Liver (tissue), 9 donors: Measurements from ENCODE around the gene VAC14. TPM values are rescaled to one million over a fixed set of nuclear protein-coding genes. Genes with fewer than 3 reads are reported as not detected.

Experiments
- DNase-seq: peaks from one replicate; pipeline ENCODE4 v3.0.0-alpha.2; 2017; ENCODE audit warnings: low spot score
- H3K27ac ChIP-seq, 2 donors: one replicate each; pipeline ENCODE4 v1.7.0; 2013; ENCODE audit warnings: inconsistent platforms in 2 of 2, low read length in 2 of 2, control low read depth in 1 of 2, low read depth in 1 of 2, mild to moderate bottlenecking in 1 of 2
- H3K27me3 ChIP-seq, 4 donors: one replicate each; pipeline versions ENCODE4 v1.6.1 to v1.7.0; 2013; ENCODE audit warnings: low read length in 3 of 4, inconsistent platforms in 1 of 4, mild to moderate bottlenecking in 1 of 4, moderate library complexity in 1 of 4; ENCODE audit not compliant: control insufficient read depth in 4 of 4, insufficient read depth in 4 of 4
- H3K36me3 ChIP-seq, 4 donors: one replicate each; pipeline versions ENCODE4 v1.6.1 to v1.7.0; 2013; ENCODE audit warnings: low read length in 3 of 4, mild to moderate bottlenecking in 3 of 4, low read depth in 1 of 4, moderate library complexity in 1 of 4; ENCODE audit not compliant: control insufficient read depth in 4 of 4, insufficient read depth in 3 of 4
- H3K4me1 ChIP-seq, 4 donors: one replicate each; pipeline versions ENCODE4 v1.6.1 to v1.7.0; 2013; ENCODE audit warnings: low read length in 3 of 4, mild to moderate bottlenecking in 3 of 4, moderate library complexity in 1 of 4; ENCODE audit not compliant: control insufficient read depth in 4 of 4, insufficient read depth in 4 of 4
- H3K4me3 ChIP-seq, 3 donors: one replicate each; pipeline versions ENCODE4 v1.6.1 to v1.7.0; 2013; ENCODE audit warnings: low read length in 3 of 3, control low read depth in 1 of 3, low read depth in 1 of 3, mild to moderate bottlenecking in 1 of 3
- H3K9ac ChIP-seq, 2 donors: one replicate each; pipeline ENCODE4 v1.7.0; 2013; ENCODE audit warnings: low read length in 2 of 2, mild to moderate bottlenecking in 2 of 2, moderate library complexity in 2 of 2, control low read depth in 1 of 2, low read depth in 1 of 2
- H3K9me3 ChIP-seq, 4 donors: one replicate each; pipeline versions ENCODE4 v1.6.1 to v1.7.0; 2013; ENCODE audit warnings: low read length in 3 of 4; ENCODE audit not compliant: control insufficient read depth in 4 of 4
- ATF3 ChIP-seq: IDR thresholded peaks from 2 replicates; pipeline ENCODE4 v1.6.1; 2016; ENCODE audit warnings: antibody characterized with exemption
- CTCF ChIP-seq: fragments of 150-350 bp; IDR thresholded peaks from 2 replicates; pipeline ENCODE4 v1.5.1; 2017; ENCODE audit warnings: improper control_type of control experiment, low read depth, low read length; ENCODE audit not compliant: missing input control
- EGR1 ChIP-seq, 2 donors: IDR thresholded peaks; 2 replicates each; pipeline ENCODE4 v1.6.1; 2016 to 2018; ENCODE audit warnings: antibody characterized with exemption in 2 of 2, low read depth in 2 of 2
- FOXA1 ChIP-seq: IDR thresholded peaks from 2 replicates; pipeline ENCODE4 v1.6.1; 2016; ENCODE audit warnings: antibody characterized with exemption
- FOXA2 ChIP-seq: IDR thresholded peaks from 2 replicates; pipeline ENCODE4 v1.6.1; 2016; ENCODE audit warnings: antibody characterized with exemption
- GABPA ChIP-seq, 2 donors: IDR thresholded peaks in 1 of 2; conservative IDR thresholded peaks in 1 of 2; 2 replicates each; pipeline ENCODE4 v1.6.1; 2016; ENCODE audit warnings: antibody characterized with exemption in 2 of 2, mild to moderate bottlenecking in 1 of 2, moderate library complexity in 1 of 2
- HNF4A ChIP-seq, 2 donors: conservative IDR thresholded peaks; 2 replicates each; pipeline ENCODE4 v1.6.1; 2016; ENCODE audit warnings: antibody characterized with exemption in 2 of 2, mild to moderate bottlenecking in 2 of 2
- HNF4G ChIP-seq: IDR thresholded peaks from 2 replicates; pipeline ENCODE4 v1.6.1; 2016; ENCODE audit warnings: antibody characterized with exemption
- JUND ChIP-seq, 2 donors: IDR thresholded peaks; 2 replicates each; pipeline ENCODE4 v1.6.1; 2016; ENCODE audit warnings: antibody characterized with exemption in 2 of 2
- MAX ChIP-seq: IDR thresholded peaks from 2 replicates; pipeline ENCODE4 v1.6.1; 2016; ENCODE audit warnings: antibody characterized with exemption
- NR2F2 ChIP-seq: IDR thresholded peaks from 2 replicates; pipeline ENCODE4 v1.6.1; 2016; ENCODE audit warnings: antibody characterized with exemption
- RAD21 ChIP-seq, 2 donors: IDR thresholded peaks; 2 replicates each; pipeline ENCODE4 v1.6.1; 2016; ENCODE audit warnings: antibody characterized with exemption in 2 of 2, mild to moderate bottlenecking in 2 of 2
- REST ChIP-seq: IDR thresholded peaks from 2 replicates; pipeline ENCODE4 v1.6.1; 2016; ENCODE audit warnings: antibody characterized with exemption, mild to moderate bottlenecking
- RXRA ChIP-seq, 2 donors: IDR thresholded peaks; 2 replicates each; pipeline ENCODE4 v1.6.1; 2017 to 2018; ENCODE audit warnings: antibody characterized with exemption in 2 of 2, mild to moderate bottlenecking in 1 of 2
- SP1 ChIP-seq: IDR thresholded peaks from 2 replicates; pipeline ENCODE4 v1.6.1; 2018; ENCODE audit warnings: antibody characterized with exemption, mild to moderate bottlenecking
- TAF1 ChIP-seq: conservative IDR thresholded peaks from 2 replicates; pipeline ENCODE4 v1.6.1; 2016; ENCODE audit warnings: antibody characterized with exemption, mild to moderate bottlenecking
- ZBTB33 ChIP-seq: IDR thresholded peaks from 2 replicates; pipeline ENCODE4 v1.6.1; 2016; ENCODE audit warnings: antibody characterized with exemption
- WGBS: extraction: QIAGEN DNeasy Blood & Tissue Kit; methylation state at CpG from one replicate; pipeline ENCODE4 v1.1.7; 2013; 5-methylcytosine and 5-hydroxymethylcytosine counted together
- polyA plus RNA-seq, 2 donors: library from polyadenylated mRNA; stranded (reverse) in 1 of 2; unstranded in 1 of 2; fragments of 200-250 nt in 1 of 2; fragments of >200 nt in 1 of 2; fragmentation: Nextera tagmentation in 1 of 2; extraction: Ambion mirVana in 1 of 2; gene quantifications; one replicate each; pipeline versions ENCODE4 v1.2.1 to v1.2.3, GENCODE V29; 2013 to 2015
- total RNA-seq, 2 donors: library from RNA; depleted of rRNA; stranded (reverse); fragments of >200 nt; gene quantifications; one replicate each; pipeline ENCODE4 v1.2.3, GENCODE V29; 2014
- donor health status: healthy.
- donor health status: healthy.
- donor health status: healthy.
- donor health status: healthy.
- donor health status: healthy.

Gene VAC14
- total and polyA plus RNA-seq, 4 donors, result 16.7 to 29.8 (median 20.5) TPM

- H3K36me3 ChIP-seq, result peaks cover 12 to 47% (median 27%) of the 10 kb centered on the region in 4 donors
- 79% methylated on average over 80 of the region's 80 CpGs for WGBS
- H3K27me3 ChIP-seq, result no peaks in the 10 kb centered on the region
- no peaks in the 10 kb centered on the region for H3K9me3 ChIP-seq
- H3K27ac ChIP-seq, result peak overlapping the region; percentile 10 to 94
- H3K4me3 ChIP-seq, result no peak overlapping the region
- TF ChIP-seq CTCF, result peak; percentile 33
- no peak for TF ChIP-seq FOXA1
- H3K4me1 ChIP-seq, result peaks cover 13 to 42% (median 32%) of the 10 kb centered on the region in 4 donors
- DNase-seq, result no peak
- no peak overlapping the region for H3K9ac ChIP-seq
Observed at GRCh38 chr16:70679671-70680494, 121.1 kb downstream of the VAC14 start.

- Histone ChIP-seq H3K4me3 (no peak overlapping the region), H3K27ac (no peak overlapping the region), H3K27me3 (no peaks in the 10 kb centered on the region), H3K36me3 (peaks cover 16 to 55% (median 33%) of the 10 kb centered on the region in 4 donors), H3K9me3 (no peaks in the 10 kb centered on the region), H3K4me1 (peaks cover 13 to 37% (median 32%) of the 10 kb centered on the region in 4 donors), H3K9ac (no peak overlapping the region)
- WGBS, result 88% methylated on average over 31 of the region's 31 CpGs
- no peak for TF ChIP-seq GABPA (IDR thresholded peaks at IDR 0.05 in 1 of 2, conservative IDR thresholded peaks at IDR 0.05 in 1 of 2)
- TF ChIP-seq RXRA (IDR thresholded peaks at IDR 0.05), result no peak
- TF ChIP-seq HNF4G, result no peak
- TF ChIP-seq NR2F2, result no peak
- no peak for TF ChIP-seq CTCF
- TF ChIP-seq HNF4A (conservative IDR thresholded peaks at IDR 0.05), result no peak
- no peak for TF ChIP-seq EGR1 (IDR thresholded peaks at IDR 0.05; ENCODE audit: low read depth in 2 of 2)
- TF ChIP-seq FOXA2, result no peak
- no peak for TF ChIP-seq ATF3
- no peak for TF ChIP-seq ZBTB33
- TF ChIP-seq JUND (IDR thresholded peaks at IDR 0.05), result no peak
- no peak for TF ChIP-seq REST
- TF ChIP-seq TAF1, result no peak
- no peak for TF ChIP-seq RAD21 (IDR thresholded peaks at IDR 0.05)
- no peak for TF ChIP-seq SP1
- TF ChIP-seq MAX, result no peak
- DNase-seq, result no peak
Observed at GRCh38 chr16:70678898-70679670, 121.9 kb downstream of the VAC14 start.
